Measurements from ENCODE around the gene TMEM200A. TPM values are rescaled to one million over a fixed set of nuclear protein-coding genes. Genes with fewer than 3 reads are reported as not detected.

Gene TMEM200A
- total and polyA plus RNA-seq, 11 donors = 0.15 to 1.9 (median 0.42) TPM; not detected in 6

DNA sequence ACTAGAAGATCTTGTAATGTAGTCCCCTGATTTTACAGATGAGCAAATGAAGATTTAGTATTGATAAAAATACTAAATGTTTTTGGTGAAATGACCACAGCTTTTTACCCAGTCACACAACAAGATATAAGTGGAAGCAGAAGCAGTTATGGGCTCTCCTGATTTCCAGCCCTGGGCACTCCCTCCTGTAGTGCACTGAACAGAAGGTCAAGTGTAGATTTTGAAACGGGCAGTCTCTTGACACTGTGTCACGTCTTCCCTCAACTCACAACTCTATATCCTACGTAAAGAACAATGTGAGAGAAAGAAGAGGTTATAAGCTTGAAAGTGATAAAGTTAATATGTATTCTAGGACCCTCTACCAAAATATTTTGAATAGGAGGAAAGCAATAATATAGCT is 23.3 kb downstream of the TMEM200A start:
- Histone ChIP-seq H3K4me1 (no peaks in the 10 kb centered on the region), H3K36me3 (no peaks in the 10 kb centered on the region), H3K9me3 (no peaks in the 10 kb centered on the region), H3K27me3 (no peaks in the 10 kb centered on the region), H3K4me3 (no peak overlapping the region), H3K27ac (no peak overlapping the region)
- ATAC-seq (no peak), DNase-seq (no peak)
- WGBS, 4 donors = 58 to 64% (median 63%) methylated on average over 3 of the region's 3 CpGs
- intact Hi-C loops (cut with DNase I) = no loop called here
- no peak for TF ChIP-seq POLR2A (IDR thresholded peaks at IDR 0.05)
- TF ChIP-seq, protein P1, sequence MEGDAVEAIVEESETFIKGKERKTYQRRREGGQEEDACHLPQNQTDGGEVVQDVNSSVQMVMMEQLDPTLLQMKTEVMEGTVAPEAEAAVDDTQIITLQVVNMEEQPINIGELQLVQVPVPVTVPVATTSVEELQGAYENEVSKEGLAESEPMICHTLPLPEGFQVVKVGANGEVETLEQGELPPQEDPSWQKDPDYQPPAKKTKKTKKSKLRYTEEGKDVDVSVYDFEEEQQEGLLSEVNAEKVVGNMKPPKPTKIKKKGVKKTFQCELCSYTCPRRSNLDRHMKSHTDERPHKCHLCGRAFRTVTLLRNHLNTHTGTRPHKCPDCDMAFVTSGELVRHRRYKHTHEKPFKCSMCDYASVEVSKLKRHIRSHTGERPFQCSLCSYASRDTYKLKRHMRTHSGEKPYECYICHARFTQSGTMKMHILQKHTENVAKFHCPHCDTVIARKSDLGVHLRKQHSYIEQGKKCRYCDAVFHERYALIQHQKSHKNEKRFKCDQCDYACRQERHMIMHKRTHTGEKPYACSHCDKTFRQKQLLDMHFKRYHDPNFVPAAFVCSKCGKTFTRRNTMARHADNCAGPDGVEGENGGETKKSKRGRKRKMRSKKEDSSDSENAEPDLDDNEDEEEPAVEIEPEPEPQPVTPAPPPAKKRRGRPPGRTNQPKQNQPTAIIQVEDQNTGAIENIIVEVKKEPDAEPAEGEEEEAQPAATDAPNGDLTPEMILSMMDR (IDR thresholded peaks at IDR 0.05) = no peak

DNA sequence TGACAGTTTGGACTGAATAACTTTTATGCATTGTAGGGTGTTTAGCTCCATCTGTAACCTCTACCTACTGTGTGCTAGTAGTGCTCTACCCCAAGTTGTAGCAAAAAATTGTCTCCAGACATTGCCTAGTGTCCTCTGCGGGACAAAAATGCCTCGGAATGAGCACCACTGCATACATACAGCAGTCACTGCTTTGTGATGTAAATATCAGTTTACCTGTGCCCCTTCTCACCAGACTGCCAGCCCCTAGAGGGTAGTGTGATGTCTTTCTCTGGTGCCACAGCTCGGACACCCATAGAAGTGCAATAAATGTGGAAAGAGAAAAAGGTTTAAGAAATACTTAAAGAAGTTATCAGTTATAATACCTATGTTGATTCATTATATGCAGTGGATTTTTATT is 25.1 kb downstream of the TMEM200A start:
- no peak for DNase-seq
- H3K27me3 ChIP-seq = no peaks in the 10 kb centered on the region
- H3K4me1 ChIP-seq = no peaks in the 10 kb centered on the region
- H3K27ac ChIP-seq = no peak overlapping the region
- ATAC-seq = no peak
- no peaks in the 10 kb centered on the region for H3K36me3 ChIP-seq
- TF ChIP-seq, protein P1 (IDR thresholded peaks at IDR 0.05) = no peak
- TF ChIP-seq POLR2A (IDR thresholded peaks at IDR 0.05) = no peak
- no peak overlapping the region for H3K4me3 ChIP-seq
- H3K9me3 ChIP-seq = no peaks in the 10 kb centered on the region
- intact Hi-C loops (cut with DNase I) = no loop called here
- whole genome bisulfite sequencing, 4 donors = 51 to 73% (median 60%) methylated on average over 3 of the region's 3 CpGs

DNA sequence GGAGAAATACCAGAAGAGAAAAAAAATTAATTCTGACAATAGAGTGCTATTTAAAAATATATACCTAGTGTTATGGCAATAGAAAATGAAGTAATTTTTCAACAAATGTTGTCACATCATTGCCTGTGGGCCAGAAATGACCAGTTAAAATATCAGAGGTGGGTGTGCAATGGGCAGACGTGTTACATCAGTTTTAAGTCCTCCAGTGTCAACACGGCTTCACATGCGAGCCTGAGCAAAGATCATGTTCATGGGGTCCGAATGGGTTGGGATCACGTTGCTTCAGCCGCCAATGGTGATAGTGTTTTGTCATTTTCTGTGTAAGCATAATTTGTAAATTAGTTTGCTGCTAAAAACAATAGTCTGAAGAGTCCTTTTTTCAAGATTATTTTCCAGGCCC is 27.5 kb downstream of the TMEM200A start:
- H3K4me3 ChIP-seq = no peak overlapping the region
- H3K27me3 ChIP-seq = no peaks in the 10 kb centered on the region
- DNase-seq (no peak), ATAC-seq (no peak)
- H3K27ac ChIP-seq = no peak overlapping the region
- H3K9me3 ChIP-seq = no peaks in the 10 kb centered on the region
- intact Hi-C loops (cut with DNase I) = no loop called here
- WGBS, 4 donors = 87 to 91% (median 89%) methylated on average over 6 of the region's 6 CpGs
- H3K4me1 ChIP-seq = no peaks in the 10 kb centered on the region
- TF ChIP-seq POLR2A (IDR thresholded peaks at IDR 0.05) = no peak
- TF ChIP-seq, protein P1 (IDR thresholded peaks at IDR 0.05) = no peak
- H3K36me3 ChIP-seq = no peaks in the 10 kb centered on the region

DNA sequence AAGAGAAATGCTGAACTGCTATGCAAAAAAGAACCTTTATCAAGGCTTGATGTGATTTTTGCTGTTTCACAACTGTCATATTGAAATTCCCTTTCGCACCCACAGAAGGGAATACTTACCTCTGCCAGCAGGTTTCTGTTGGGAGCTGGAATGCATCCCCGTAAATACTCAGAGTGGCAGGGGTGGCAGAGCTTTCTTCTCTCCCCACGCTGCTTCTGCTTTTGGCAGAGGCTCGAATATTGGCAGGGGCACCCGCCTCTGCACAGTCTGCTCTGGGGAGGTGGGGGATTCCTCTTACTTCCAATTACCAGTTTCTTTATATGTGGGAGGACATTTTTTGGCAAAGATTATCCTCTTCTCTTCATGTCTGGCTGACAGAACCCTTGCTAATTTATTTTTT is 28.4 kb downstream of the TMEM200A start:
- intact Hi-C loops (cut with DNase I) = no loop called here
- Histone ChIP-seq H3K27me3 (no peaks in the 10 kb centered on the region), H3K9me3 (no peaks in the 10 kb centered on the region), H3K4me3 (no peak overlapping the region), H3K27ac (no peak overlapping the region), H3K4me1 (no peaks in the 10 kb centered on the region), H3K36me3 (no peaks in the 10 kb centered on the region)
- WGBS, 4 donors = 74 to 84% (median 78%) methylated on average over 5 of the region's 5 CpGs
- ATAC-seq = no peak
- TF ChIP-seq POLR2A (IDR thresholded peaks at IDR 0.05) = no peak
- TF ChIP-seq, protein P1 (IDR thresholded peaks at IDR 0.05) = no peak
- DNase-seq = no peak
